ENCODE measurements around the gene EIF4E3. TPM values are rescaled to one million over a fixed set of nuclear protein-coding genes. Genes with fewer than 3 reads are reported as not detected.

EIF4E3 gene
- total RNA-seq, 4 donors from 2014 or later: 20.6 to 40.8 (median 23.9) TPM

DNA sequence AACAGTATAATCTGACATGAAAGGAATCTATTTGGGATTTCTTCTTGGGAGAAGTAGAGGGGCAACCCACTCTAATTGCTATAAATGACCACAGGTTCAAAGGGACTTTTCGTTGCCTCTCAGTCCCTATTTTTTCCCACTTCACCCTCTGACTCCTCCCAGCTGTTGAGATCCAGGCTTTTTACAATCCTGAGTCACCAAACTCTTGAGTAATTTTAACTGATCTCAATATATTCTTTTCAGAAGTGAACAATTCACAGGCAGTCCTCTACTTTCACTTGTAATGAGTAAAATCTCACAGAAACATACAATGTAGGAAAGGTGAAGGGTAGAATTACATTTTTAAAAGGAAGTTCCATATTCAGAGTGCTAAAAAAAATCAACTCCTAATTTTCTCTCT is 44.6 kb downstream of the EIF4E3 start:
- Histone ChIP-seq H3K4me1 (peaks cover 0 to 27% (median 3%) of the 10 kb centered on the region in 4 donors), H3K27ac (peak overlapping the region in 1 of 4 donors; percentile 17), H3K9me3 (no peaks in the 10 kb centered on the region), H3K4me3 (no peak overlapping the region), H3K36me3 (no peaks in the 10 kb centered on the region), H3K27me3 (no peaks in the 10 kb centered on the region)
- TF ChIP-seq, protein P1, sequence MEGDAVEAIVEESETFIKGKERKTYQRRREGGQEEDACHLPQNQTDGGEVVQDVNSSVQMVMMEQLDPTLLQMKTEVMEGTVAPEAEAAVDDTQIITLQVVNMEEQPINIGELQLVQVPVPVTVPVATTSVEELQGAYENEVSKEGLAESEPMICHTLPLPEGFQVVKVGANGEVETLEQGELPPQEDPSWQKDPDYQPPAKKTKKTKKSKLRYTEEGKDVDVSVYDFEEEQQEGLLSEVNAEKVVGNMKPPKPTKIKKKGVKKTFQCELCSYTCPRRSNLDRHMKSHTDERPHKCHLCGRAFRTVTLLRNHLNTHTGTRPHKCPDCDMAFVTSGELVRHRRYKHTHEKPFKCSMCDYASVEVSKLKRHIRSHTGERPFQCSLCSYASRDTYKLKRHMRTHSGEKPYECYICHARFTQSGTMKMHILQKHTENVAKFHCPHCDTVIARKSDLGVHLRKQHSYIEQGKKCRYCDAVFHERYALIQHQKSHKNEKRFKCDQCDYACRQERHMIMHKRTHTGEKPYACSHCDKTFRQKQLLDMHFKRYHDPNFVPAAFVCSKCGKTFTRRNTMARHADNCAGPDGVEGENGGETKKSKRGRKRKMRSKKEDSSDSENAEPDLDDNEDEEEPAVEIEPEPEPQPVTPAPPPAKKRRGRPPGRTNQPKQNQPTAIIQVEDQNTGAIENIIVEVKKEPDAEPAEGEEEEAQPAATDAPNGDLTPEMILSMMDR (IDR thresholded peaks at IDR 0.05): no peak
- no peak for TF ChIP-seq POLR2A (IDR thresholded peaks at IDR 0.05)
- DNase-seq: no peak

DNA sequence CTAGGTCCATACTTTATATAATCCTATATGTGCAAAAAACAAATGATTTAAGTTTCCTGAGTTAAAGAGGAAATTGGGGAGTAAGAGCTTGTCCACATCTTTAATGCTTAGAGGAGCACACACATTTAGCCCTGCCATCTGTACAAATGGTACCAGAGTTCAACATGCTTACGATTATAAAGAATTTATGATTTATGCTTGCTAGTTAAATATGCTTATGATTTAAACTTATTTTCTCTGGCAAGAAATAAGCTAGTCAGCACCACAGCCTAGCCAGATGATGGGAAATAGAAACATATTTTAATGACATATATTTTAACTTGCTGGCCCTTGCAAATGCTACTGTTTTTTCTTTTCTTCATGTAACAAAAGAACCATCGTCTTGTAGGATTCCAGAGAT is 48.3 kb downstream of the EIF4E3 start:
- no peaks in the 10 kb centered on the region for H3K27me3 ChIP-seq

DNA sequence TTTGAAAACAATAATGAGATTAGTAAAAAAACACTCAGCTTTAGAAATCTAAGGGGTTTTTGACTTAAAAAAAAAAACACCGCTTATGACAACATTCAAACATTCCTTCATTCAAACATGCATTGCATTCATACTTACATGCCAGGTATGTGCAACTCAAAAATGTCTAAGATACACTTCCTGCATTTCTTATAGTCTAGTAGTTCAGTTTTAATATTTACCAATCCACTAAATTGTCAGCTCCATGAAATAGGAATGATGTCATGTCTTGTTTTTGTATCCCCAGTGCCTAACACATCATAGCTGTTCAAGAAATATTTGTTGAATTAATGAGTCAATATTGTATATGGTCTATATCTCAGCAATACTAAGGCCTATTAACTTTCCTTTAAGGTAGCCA is 51.7 kb downstream of the EIF4E3 start:
- Histone ChIP-seq H3K9me3 (no peaks in the 10 kb centered on the region), H3K4me1 (no peaks in the 10 kb centered on the region), H3K4me3 (no peak overlapping the region), H3K27me3 (no peaks in the 10 kb centered on the region), H3K27ac (no peak overlapping the region), H3K36me3 (no peaks in the 10 kb centered on the region)
- DNase-seq: no peak
- TF ChIP-seq, protein P1 (IDR thresholded peaks at IDR 0.05): no peak
- TF ChIP-seq POLR2A (IDR thresholded peaks at IDR 0.05): no peak

More for the DNA sequence above, 48.3 kb downstream of the EIF4E3 start:
- TF ChIP-seq, protein P1 (IDR thresholded peaks at IDR 0.05): no peak
- no peak for TF ChIP-seq POLR2A (IDR thresholded peaks at IDR 0.05)
- no peak for DNase-seq
- no peaks in the 10 kb centered on the region for H3K36me3 ChIP-seq
- no peaks in the 10 kb centered on the region for H3K9me3 ChIP-seq
- H3K4me1 ChIP-seq: peaks cover 0 to 9% (median 0%) of the 10 kb centered on the region in 4 donors
- H3K4me3 ChIP-seq: no peak overlapping the region
- H3K27ac ChIP-seq: no peak overlapping the region

DNA sequence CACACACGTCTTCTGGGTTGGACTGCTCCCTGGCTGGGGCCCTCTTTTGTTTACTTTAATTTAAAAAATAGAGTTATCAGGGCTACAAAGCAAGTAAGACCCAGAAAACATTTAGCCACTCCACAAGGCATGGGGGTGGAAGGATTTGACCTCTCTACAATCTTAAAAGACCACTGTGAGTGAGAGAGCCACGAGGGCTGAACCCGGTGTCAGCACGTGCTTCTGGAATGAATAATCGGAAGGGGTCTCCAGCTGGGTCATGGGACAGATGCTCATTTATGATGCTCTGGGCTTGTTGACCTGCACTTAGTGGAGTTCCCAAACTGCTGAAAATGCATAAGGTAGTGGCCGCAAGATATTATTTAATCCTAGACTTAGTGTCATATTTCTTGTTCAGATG is 52.4 kb downstream of the EIF4E3 start:
- H3K4me3 ChIP-seq: no peak overlapping the region
- H3K36me3 ChIP-seq: no peaks in the 10 kb centered on the region
- no peaks in the 10 kb centered on the region for H3K4me1 ChIP-seq
- H3K27me3 ChIP-seq: no peaks in the 10 kb centered on the region
- H3K9me3 ChIP-seq: no peaks in the 10 kb centered on the region
- no peak overlapping the region for H3K27ac ChIP-seq
- TF ChIP-seq POLR2A (IDR thresholded peaks at IDR 0.05): no peak
- TF ChIP-seq, protein P1 (IDR thresholded peaks at IDR 0.05): no peak
- no peak for DNase-seq

DNA sequence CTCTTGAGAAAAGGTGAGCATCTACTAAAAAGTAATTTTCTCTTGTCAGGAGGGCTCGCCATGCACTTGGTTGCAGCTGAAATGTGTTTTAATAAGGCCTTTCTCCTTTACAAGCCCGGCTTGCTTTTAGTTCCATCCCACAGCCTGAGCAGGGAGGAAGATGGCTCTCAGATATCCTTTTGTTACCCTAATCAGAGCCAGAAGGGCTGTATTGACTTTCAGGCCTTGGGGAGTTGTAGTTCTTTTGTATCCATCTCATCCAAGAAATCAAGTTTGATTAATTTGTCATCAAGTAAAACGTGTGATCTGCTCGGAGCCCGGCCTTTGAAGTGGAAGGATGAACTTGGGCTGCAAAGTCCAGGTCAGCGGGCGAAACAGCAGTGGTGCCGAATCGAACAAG is 52.9 kb downstream of the EIF4E3 start:
- TF ChIP-seq, protein P1 (IDR thresholded peaks at IDR 0.05): no peak
- no peak for TF ChIP-seq POLR2A (IDR thresholded peaks at IDR 0.05)
- Histone ChIP-seq H3K4me3 (no peak overlapping the region), H3K36me3 (no peaks in the 10 kb centered on the region), H3K9me3 (no peaks in the 10 kb centered on the region), H3K27ac (no peak overlapping the region), H3K4me1 (no peaks in the 10 kb centered on the region), H3K27me3 (no peaks in the 10 kb centered on the region)
- no peak for DNase-seq
